GM12878 (cell line): ENCODE results near the gene ANKRD42. TPM values are rescaled to one million over a fixed set of nuclear protein-coding genes. Genes with fewer than 3 reads are reported as not detected.
A peak's percentile ranks its signal among the peaks of the same experiment; 100 is the strongest.

Experiments
- ATAC-seq: fragments of 200-7000 bp; cut with Tn5 transposase; 3 replicates; pipeline ENCODE4 v1.9.1; 2020; ENCODE audit warnings: mild to moderate bottlenecking, moderate library complexity
- BruUV-seq: library from RNA; stranded (reverse); fragments of 400-500 nt; replicated peaks from 2 replicates; lab custom pipeline; 2021; lab: Mats Ljungman, UMichigan
- CTCF ChIA-PET: fragments of 300-600 bp; sonication (Branson Sonifier 250); formaldehyde crosslinking; extraction: SDS; loops from one replicate; lab custom pipeline; 2021; ENCODE audit warnings: inconsistent platforms; lab: Yijun Ruan, JAX
- POLR2A ChIA-PET: fragments of 350-600 bp; formaldehyde crosslinking; extraction: SDS; loops from one replicate; lab custom pipeline; 2021; ENCODE audit warnings: inconsistent platforms; lab: Charles Lee
- RAD21 ChIA-PET: fragments of 300-600 bp; sonication (Branson Sonifier 250); formaldehyde crosslinking; loops from one replicate; lab custom pipeline; 2023; ENCODE audit warnings: antibody characterized with exemption; ENCODE audit not compliant: unreplicated experiment; lab: Charles Lee
- SMC1A ChIA-PET: fragments of 300-600 bp; sonication (Branson Sonifier 250); formaldehyde crosslinking; loops from one replicate; lab custom pipeline; 2023; ENCODE audit not compliant: unreplicated experiment, uncharacterized antibody; lab: Charles Lee
- DNase-seq: peaks from one replicate; pipeline ENCODE4 v3.0.0-alpha.2; 2011; ENCODE audit warnings: low read depth, low spot score
- FAIRE-seq: peaks from 3 replicates; lab custom pipeline; 2011; peaks lifted over from hg19 to GRCh38; lab: Jason Lieb, UNC
- H2AFZ ChIP-seq: 2 replicates; pipeline ENCODE4 v1.6.0; 2011; ENCODE audit warnings: low read depth, low read length, control low read depth; ENCODE audit not compliant: control insufficient read depth
- H3K27ac ChIP-seq: 2 replicates; pipeline ENCODE4 v1.5.1; 2011; ENCODE audit warnings: control low read depth; ENCODE audit not compliant: control insufficient read depth, insufficient read depth
- H3K27me3 ChIP-seq, 2 experiments: replicated peaks in 1 of 2; 2 replicates each; pipeline versions ENCODE4 v1.6.0 to v1.6.1; 2011; ENCODE audit warnings: low read length in 1 of 2; ENCODE audit not compliant: control insufficient read depth in 2 of 2, insufficient read depth in 2 of 2
- H3K36me3 ChIP-seq, 2 experiments: 2 replicates each; pipeline ENCODE4 v1.5.1; 2011; ENCODE audit warnings: low read length in 1 of 2; ENCODE audit not compliant: control insufficient read depth in 2 of 2, insufficient read depth in 2 of 2
- H3K4me1 ChIP-seq: 2 replicates; pipeline ENCODE4 v1.6.1; 2011; ENCODE audit warnings: mild to moderate bottlenecking, low read length, moderate library complexity, mixed read lengths; ENCODE audit not compliant: control insufficient read depth, insufficient read depth
- H3K4me2 ChIP-seq: 2 replicates; pipeline ENCODE4 v1.6.0; 2011; ENCODE audit warnings: control low read depth; ENCODE audit not compliant: control insufficient read depth, insufficient read depth
- H3K4me3 ChIP-seq: fragments of 200-600 bp; sonication (generic); 2 replicates; pipeline ENCODE4 v1.5.1; 2016
- H3K79me2 ChIP-seq: 2 replicates; pipeline ENCODE4 v1.6.0; 2011; ENCODE audit warnings: low read length; ENCODE audit not compliant: control insufficient read depth, insufficient read depth
- H3K9ac ChIP-seq: 2 replicates; pipeline ENCODE4 v1.8.0; 2011; ENCODE audit warnings: low read length, control low read depth, mixed read lengths; ENCODE audit not compliant: control insufficient read depth, insufficient read depth
- H3K9me3 ChIP-seq: replicated peaks from 3 replicates; pipeline ENCODE4 v1.5.1; 2011; ENCODE audit warnings: mild to moderate bottlenecking, low read length; ENCODE audit not compliant: control insufficient read depth, insufficient read depth
- H4K20me1 ChIP-seq: 2 replicates; pipeline ENCODE4 v1.6.0; 2011; ENCODE audit not compliant: control insufficient read depth, insufficient read depth
- BACH1 ChIP-seq: fragments of 450-650 bp; IDR thresholded peaks from 2 replicates; pipeline ENCODE4 v1.6.1; 2017; ENCODE audit warnings: mild to moderate bottlenecking, borderline replicate concordance
- BMI1 ChIP-seq: fragments of 450-650 bp; IDR thresholded peaks from 2 replicates; pipeline ENCODE4 v1.6.1; 2016; ENCODE audit warnings: mild to moderate bottlenecking, moderate library complexity, borderline replicate concordance
- FOXK2 ChIP-seq: fragments of 450-650 bp; IDR thresholded peaks from 2 replicates; pipeline ENCODE4 v1.6.1; 2017; ENCODE audit warnings: mild to moderate bottlenecking, moderate library complexity
- IRF3 ChIP-seq: fragments of 450-650 bp; IDR thresholded peaks from 2 replicates; pipeline ENCODE4 v1.6.1; 2014; ENCODE audit warnings: mild to moderate bottlenecking
- MEF2A ChIP-seq: IDR thresholded peaks from 2 replicates; pipeline ENCODE4 v1.6.1; 2011; ENCODE audit warnings: low read depth, mild to moderate bottlenecking, low read length, moderate library complexity; ENCODE audit not compliant: insufficient read depth
- PML ChIP-seq: IDR thresholded peaks from 2 replicates; pipeline ENCODE4 v1.6.1; 2012; ENCODE audit warnings: low read length, inconsistent platforms
- RCOR1 ChIP-seq: conservative IDR thresholded peaks from 2 replicates; pipeline ENCODE4 v1.6.1; 2012; ENCODE audit warnings: low read depth, low read length, improper control_type of control experiment
- ZNF24 ChIP-seq: fragments of 450-650 bp; IDR thresholded peaks from 2 replicates; pipeline ENCODE4 v1.6.1; 2017; ENCODE audit warnings: antibody characterized with exemption, mild to moderate bottlenecking
- WGBS: methylation state at CpG from one replicate; pipeline ENCODE4 v1.1.6; 2016; ENCODE audit warnings: low lambda C conversion rate; ENCODE audit not compliant: insufficient replicate concordance, insufficient coverage; ENCODE audit errors: missing lambda C conversion rate; 5-methylcytosine and 5-hydroxymethylcytosine counted together
- in situ Hi-C: fragments of 300-500 bp; cut with MboI; formaldehyde crosslinking; loops from 9 replicates; pipeline ENCODE4 v1.14.3; 2018; ENCODE audit warnings: mixed read lengths
- intact Hi-C: fragments of 100-400 bp; cut with micrococcal nuclease; formaldehyde crosslinking; loops from one replicate; pipeline ENCODE4 v1.14.2; 2022; ENCODE audit not compliant: unreplicated experiment
- polyA plus RNA-seq, 11 experiments: library from polyadenylated mRNA; depleted of rRNA in 4 of 11; unstranded in 6 of 11; stranded (reverse) in 5 of 11; fragments of >200 nt; fragmentation: Nextera tagmentation in 4 of 11; fragmentation: Illumina TruSeq in 1 of 11; extraction: Ambion mirVana in 4 of 11; extraction: Trizol in 1 of 11; gene quantifications; 1 replicate in 1 of 11; 2 replicates in 10 of 11; pipeline versions ENCODE4 v1.2.1 to v1.2.3, GENCODE V29; 2011 to 2016; ENCODE audit warnings: inconsistent platforms in 2 of 11, missing spikeins in 2 of 11, low read depth in 1 of 11
- total RNA-seq, 4 experiments: library from RNA; depleted of rRNA in 3 of 4; stranded (reverse); fragments of >200 nt in 3 of 4; fragmentation: Illumina TruSeq in 1 of 4; extraction: Trizol in 1 of 4; gene quantifications; 2 replicates each; pipeline versions ENCODE4 v1.2.1 to v1.2.3, GENCODE V29; 2013 to 2021
- TF ChIP-seq, protein P1 (sequence below): IDR thresholded peaks from 2 replicates; pipeline ENCODE4 v1.6.1; 2012; ENCODE audit warnings: low read depth, low read length, improper control_type of control experiment

Gene ANKRD42
- total and polyA plus RNA-seq, 10 of the 15 experiments (the other 5 are each of a cell fraction or from before 2014, with no cell fraction given), result 0.68 to 3.2 (median 2.0) TPM

DNA sequence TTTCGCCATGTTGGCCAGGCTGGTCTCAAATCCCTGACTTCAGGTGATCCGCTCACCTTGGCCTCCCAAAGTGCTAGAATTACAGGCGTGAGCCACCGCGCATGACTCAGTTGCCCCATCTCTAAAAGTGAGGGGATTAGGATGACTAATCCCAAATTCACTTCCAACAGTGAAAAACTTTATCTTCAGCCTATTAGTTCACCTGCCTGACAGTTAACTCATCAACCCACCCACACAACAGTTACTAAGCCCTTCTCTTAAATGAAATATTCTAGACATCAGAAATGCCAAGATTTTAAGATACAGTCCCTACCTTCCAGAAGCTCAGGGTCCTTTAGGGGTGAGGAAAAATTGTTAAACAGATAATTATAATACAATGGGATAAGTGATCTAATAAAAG lies 2.0 kb upstream of the ANKRD42 start (continued):
- TF ChIP-seq PML (no peak), ZNF24 (no peak), FOXK2 (no peak), MEF2A (no peak)
- TF ChIP-seq, protein P1, sequence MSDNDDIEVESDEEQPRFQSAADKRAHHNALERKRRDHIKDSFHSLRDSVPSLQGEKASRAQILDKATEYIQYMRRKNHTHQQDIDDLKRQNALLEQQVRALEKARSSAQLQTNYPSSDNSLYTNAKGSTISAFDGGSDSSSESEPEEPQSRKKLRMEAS, result no peak

DNA sequence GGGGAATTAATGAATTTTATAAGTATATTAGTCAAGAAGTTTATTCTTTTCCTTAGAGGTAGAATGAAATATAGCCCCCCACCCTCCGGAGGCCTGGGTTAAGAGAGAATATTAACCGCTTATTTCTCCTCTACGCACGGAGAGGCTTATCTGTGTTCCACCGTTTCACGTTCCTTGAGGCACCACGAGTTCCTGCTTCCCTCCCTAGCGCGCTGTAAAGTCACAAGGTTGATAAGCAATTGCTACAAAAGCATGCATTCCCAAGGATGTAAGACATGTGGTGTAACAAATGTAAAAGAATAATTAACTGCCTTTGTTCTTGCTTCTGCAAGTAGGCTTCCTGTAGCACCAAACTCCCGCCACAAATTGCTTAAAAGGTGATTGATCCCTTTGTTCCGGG lies 1.5 kb upstream of the ANKRD42 start:
- H3K4me2 ChIP-seq, result peak overlapping the region; percentile 95
- RAD21 ChIA-PET, result no interaction called here
- BruUV-seq, result no TSS peak
- H4K20me1 ChIP-seq, result no peaks in the 10 kb centered on the region
- no peak overlapping the region for H3K9ac ChIP-seq
- POLR2A ChIA-PET, result no interaction called here
- intact Hi-C loops (loop anchor here (5.0 kb wide), 1 partner anchor 290 kb away; the partner anchor contains the start of genes DDIAS and PRCP), in situ Hi-C loops (no loop called here)
- FAIRE-seq, result no peak
- no peaks in the 10 kb centered on the region for H3K9me3 ChIP-seq
- H3K27ac ChIP-seq, result no peak overlapping the region
- CTCF ChIA-PET, result no interaction called here
- H3K4me1 ChIP-seq, result no peaks in the 10 kb centered on the region
- SMC1A ChIA-PET, result interaction anchor here (0.8 to 1.4 kb wide), 3 partner anchors 10 to 51 kb away, joined by 3 read pairs; no protein-coding TSS in a partner anchor
- peaks cover 0 to 3% of the 10 kb centered on the region in 2 experiments; a peak in 2 of 4 replicates for H3K36me3 ChIP-seq
- TF ChIP-seq BACH1 (no peak), RCOR1 (no peak), IRF3 (no peak), BMI1 (no peak)
- H3K79me2 ChIP-seq, result peaks cover 19% of the 10 kb centered on the region
- no peak for ATAC-seq
- peak overlapping the region; percentile 92 for H3K4me3 ChIP-seq
- H2AFZ ChIP-seq, result no peak overlapping the region
- no peak for DNase-seq
- 96% methylated on average over 11 of the region's 11 CpGs for WGBS
- no peaks in the 10 kb centered on the region for H3K27me3 ChIP-seq
